Measurements from ENCODE around the gene LAIR1.
"Not testable (repeated sequence)": the region's sequence is repeated elsewhere in the genome, so short reads cannot be mapped to it uniquely, and the experiment has no call there.

LAIR1 gene, protein sequence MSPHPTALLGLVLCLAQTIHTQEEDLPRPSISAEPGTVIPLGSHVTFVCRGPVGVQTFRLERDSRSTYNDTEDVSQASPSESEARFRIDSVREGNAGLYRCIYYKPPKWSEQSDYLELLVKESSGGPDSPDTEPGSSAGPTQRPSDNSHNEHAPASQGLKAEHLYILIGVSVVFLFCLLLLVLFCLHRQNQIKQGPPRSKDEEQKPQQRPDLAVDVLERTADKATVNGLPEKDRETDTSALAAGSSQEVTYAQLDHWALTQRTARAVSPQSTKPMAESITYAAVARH

DNA sequence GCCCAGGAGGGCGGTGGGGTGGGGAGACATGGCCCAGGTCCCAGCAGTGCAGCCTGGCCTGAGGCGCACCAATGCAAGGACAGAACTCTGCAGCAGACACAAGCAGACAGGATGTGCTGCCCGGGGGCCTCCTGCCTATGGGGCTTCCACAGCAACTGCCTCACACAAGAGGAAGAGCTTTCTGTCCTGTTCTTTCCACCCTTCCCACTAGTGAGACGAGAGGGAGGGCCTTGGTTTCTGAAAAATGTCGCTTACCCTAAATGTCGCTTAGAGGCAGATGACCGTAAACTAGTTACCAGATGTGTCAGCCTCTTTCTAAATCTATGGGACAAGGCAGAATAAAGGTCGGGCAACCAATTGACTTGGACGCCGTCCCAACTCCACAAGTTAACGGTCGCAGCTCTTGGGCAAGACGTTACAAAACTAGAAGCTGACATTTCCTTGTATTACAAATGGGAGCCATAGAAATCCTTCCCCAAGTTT lies at the start of gene LAIR1:
Gene LAIR1 (minus strand): TSS at position 157 of the 483 bp plus-strand sequence. CDS start 127 bp downstream, at position 30.
- no peak for DNase-seq

DNA sequence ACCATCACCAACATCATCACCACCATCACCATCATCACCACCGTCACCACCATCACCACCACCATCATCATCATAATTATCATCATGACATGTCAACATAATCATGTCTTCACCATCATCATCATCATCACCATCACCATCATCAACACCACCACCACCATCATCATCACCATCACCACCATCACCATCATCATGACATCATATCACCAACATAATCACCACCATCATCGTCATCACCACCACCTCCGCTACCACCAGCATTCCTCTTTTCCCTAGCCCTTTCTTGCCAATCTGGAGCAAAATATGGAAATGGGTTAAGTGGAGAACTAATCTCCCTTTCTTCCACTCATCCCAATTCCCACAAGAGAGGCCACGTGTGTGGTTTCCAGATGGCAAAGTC lies 49.4 kb upstream of the LAIR1 start:
- DNase-seq: no peak

DNA sequence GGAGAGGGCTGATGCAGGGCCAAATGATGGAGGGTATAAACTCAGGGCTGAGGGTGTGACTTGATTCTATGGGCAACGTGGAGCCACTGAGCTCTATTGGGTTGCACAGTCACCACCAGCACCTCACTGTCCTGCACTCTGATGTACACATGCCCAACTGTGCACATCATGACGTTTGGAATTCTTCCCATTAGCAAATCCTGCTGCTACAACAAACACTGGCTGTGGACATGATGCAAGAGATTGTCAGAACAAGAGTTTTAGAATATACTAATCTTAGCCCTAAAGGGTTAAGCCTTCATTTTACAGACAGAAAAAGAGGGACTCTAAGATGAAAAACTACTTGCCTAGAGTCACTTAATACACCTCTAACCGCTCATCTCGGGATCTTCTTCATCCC lies 48.1 kb upstream of the LAIR1 start:
- no peak for DNase-seq

DNA sequence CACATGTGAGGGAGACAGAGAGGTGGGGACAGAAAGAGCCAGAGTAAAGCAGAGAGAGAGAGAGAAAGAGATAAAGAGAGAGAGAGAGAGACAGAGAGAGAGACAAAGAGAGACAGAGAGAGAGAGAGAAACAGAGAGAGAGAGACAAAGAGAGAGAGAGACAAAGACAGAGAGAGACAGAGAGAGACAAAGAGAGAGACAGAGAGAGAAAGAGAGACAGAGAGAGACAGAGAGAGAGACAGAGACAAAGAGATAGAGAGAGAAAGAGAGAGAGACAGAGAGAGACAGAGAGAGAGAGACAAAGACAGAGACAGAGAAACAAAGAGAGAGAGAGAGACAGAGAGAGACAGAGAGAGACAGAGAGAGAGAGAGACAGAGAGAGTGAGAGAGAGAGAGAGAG lies 46.3 kb upstream of the LAIR1 start:
- no peak for DNase-seq

DNA sequence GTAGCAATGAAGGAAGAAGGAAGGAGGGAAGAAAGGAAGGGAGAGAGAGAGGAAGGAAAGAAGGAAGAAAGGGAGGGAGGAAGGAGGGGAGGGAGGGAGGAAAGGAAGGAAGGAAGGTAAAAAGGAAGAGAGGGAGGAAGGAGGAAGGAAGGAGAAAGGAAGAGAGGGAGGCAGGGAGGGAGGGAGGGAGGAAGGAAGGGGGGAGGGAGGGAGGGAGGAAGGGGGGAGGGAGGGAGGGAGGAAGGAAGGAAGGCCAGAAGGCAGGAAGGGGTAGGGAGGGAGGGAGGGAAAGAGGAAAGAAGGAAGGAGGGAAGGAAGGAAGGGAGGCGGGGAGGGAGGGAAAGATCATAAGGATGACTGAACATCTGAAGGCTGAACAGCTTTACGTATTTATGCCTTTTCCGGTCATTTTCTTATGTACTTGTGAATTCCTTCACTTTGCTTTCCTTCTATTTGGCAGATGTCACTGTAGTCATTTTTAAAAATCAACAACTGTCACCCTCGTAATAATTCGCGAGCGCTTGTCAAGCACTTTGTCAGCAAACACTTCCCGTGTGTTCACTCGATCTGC lies 43.8 kb upstream of the LAIR1 start:
- DNase-seq: no peak

DNA sequence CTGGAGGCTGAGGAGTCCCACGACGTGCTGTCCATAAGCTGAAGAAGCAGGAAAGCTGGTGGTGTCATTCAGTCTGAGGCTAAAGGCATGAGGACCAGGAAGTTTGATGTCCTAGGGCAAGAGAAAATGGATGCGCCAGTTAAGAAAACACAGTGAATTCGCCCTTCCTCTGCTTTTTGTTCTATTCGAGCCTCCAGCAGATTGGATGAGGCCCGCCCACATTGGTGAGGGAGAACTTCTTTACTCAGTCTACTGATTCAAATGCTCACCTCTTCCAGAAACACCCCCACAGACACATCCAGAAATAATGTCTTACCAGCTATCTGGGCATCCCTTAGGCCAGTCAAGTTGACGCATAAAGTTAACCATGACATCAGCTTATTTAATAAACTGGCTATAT lies 43.0 kb upstream of the LAIR1 start:
- DNase-seq: no peak

DNA sequence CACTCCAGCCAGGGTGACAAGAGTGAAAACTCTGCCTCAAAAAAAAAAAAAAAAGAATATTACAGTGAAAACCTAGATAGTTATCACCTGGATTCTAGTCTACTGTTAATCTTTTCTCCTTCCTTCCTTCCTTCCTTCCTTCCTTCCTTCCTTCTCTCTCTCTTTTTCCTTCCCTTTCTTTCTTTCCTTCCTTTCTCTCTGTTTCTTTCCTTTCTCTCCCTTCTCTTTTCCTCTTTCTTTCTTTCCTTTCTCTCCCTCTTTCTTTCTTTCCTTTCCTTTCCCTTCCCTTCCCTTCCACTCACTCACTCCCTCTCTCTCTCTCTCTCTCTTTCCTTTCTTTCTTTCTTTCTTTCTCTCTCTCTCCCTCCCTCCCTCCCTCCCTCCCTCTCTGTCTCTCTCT lies 40.9 kb upstream of the LAIR1 start:
- DNase-seq: no peak

DNA sequence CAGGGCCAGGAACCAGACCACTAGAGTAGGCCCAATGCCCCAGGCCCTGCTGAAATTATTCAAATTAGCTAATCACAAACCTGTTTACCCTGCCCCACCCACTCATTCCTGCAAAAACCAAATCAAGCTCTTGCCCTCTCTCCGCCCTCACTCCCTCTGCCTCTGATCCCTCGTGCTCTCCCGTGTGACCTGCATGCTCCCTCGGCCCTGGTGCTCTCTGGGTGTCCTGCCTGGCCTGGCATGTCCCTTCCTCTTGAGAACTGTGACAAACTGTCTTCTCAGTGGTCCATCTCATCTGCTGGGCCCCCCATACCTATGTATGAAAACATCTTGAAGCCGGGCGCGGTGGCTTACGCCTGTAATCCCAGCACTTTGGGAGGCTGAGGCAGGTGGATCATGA lies 38.3 kb upstream of the LAIR1 start:
- no peak for DNase-seq

DNA sequence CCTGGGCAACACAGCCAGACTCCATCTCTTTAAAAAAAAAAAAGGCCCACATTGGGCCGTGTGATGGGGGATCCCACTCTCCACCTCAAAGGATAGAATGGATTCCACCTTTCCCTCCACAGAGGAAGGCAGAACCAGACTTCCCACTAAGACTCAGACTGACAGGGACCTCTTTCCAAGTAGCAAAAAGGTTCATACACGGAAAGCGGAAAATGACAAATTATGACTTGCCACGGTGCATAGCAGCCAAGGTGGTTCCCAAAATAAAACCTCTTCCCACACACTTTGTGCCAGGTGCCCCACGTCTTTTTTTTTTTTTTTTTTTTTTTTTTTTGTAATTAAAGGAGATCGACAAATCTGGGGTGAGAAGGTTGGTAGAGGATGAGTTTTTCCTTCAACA lies 36.2 kb upstream of the LAIR1 start:
- no peak for DNase-seq

DNA sequence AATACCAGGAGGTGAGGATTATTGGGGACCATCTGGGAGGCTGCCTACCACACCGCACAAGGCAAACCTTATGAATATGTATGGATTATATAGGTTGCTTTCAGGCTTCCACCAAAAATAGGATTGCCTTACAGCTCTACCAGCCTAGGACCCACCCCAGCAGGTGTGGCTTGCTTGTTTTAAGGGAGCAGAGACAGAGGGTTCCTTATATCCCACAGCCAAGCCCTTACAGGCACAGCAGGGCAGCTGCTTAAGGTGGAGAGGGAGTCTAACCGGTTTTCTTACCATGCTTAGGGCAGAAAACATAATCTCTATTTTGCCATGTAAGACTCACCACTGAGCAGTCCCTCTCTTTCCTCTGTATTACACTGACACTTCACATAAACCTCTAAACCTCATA lies 34.5 kb upstream of the LAIR1 start:
- DNase-seq: no peak

DNA sequence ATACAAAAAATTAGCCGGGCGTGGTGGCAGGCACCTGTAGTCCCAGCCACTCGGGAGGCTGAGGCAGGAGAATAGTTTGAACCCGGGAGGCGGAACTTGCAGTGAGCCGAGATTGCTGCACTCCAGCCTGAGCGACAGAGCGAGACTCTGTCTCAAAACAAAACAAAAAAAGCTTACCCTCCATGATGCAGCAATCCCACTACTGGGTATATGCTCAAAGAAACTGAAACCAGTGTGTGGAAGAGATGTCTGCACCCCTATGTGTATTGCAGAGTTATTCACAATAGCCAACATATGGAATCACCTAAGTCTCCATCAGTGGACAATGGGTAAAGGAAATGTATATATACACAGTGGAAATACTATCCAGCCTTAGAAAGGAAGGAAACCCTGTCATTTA lies 31.0 kb upstream of the LAIR1 start:
- DNase-seq: no peak

DNA sequence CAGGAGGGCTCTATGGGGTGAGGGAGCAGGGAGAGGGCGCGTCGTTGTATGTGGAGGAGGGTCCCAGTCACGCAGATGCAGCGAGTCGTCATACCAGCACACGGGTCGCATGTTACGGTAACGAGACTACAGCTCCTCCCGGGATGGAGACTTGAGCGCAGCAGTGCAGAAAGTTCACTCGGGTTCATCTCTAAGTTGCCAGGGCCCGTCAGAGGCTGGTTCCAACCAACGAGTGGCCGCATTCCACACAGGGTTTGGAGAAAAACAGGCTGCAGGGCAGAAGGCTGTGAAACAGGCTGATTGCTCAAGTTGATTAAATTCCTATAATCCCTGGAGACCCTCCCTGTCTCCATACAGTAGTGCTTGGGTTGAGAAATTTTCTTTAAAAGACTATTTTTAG lies 28.6 kb upstream of the LAIR1 start:
- no peak for DNase-seq

DNA sequence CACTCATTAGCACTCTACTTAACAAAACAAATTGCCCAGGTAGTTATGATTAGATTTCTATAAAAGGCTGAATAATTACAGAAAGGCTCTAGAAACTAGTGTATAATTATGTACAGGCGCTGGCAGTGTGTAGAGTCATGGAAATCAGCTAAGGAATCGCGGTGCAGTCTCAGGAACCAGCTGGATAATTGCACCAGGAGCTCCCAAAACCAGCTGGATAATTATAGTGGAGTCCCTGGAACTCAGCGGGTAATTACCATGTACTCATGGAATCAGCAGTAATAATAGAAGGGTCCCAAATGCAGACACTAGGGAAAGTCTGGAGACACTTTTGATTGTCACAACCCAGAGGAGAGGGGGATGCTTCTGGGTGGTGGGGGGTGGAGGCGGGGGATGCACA lies 27.4 kb upstream of the LAIR1 start:
- DNase-seq: no peak

DNA sequence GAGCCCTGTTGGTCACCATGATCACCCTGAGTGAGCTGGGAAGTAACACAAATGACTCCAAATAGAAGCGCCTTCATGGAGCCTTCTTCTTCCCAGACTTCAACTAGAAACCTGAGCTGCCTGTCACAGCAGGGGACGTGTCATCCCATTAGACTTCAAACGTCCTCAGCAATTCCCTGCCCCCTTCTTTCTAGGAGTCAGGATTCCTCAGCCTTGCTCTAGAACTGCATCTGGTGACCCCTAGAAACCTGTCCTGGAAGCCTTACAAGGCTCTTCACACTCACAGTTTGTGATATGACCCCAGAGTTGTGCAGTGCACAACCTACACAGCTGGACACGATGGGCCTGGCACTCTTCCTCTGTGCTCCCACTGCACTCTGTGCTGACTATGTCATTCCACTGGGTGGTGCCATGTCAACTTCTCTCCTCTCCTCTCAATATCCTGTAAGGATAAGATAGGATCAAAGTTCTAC lies 26.9 kb upstream of the LAIR1 start:
- DNase-seq: no peak

DNA sequence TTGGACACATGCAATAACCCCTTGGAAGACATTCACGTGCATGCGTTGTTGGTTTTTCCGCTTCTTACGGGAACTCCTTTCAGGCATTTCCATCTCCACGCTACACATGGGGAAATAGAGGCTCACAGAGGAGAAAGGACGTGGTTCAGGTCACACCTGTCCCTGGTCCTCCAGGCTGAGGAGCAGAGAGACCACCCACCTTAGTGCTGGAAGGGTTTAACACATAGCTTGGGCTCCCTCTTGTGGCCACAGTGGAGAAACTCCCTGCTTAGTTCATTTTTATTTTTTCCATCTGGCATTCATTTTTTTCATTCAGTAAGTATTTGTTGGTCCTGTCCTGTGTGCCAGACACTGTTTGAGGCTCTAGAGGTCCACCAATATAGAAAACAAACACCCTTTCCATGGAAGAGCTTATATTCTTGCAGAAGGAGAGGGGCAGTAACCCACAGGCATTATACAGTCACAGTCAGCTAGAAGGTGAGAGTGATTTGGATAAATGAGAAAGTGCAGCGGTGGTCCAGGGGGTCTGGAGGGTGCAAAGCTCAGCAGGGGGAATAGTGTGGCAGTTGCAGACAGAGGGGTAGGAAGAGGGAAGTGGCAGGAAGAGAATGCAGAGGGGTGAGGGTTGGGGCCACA lies 26.3 kb upstream of the LAIR1 start:
- no peak for DNase-seq

DNA sequence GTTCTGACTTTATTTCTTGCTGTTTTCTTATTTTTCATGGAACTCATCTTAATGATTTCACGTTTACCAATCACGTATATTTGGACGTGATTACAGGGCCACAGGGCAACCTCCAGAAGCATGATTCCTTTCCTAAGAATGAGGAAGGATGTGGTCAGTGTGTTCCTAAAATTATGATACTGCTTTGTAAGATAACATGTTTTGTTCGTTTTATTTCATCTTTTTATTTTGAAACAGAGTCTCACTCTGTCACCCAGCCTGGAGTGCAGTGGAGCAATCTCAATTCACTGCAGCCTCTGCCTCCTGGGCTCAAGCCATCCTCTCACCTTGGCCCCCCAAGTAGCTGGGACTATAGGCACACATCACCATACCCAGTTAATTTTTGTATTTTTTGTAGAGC lies 24.8 kb upstream of the LAIR1 start:
- no peak for DNase-seq

DNA sequence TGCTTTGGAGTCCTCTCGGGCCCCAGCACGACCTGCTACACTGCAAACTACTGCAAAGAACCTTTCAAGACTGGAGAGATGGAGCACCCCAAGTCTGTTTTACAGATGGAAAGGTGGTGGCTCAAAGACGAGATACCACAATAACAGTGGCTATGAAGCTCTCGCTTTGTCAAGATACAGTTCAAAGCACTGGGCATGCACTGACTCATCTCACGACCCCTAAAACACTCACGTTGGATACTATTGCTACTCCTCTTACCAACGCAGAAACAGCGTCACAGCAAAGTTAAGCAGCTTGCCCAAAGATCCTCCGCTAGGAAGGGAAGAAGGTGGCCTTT lies 24.0 kb upstream of the LAIR1 start:
- no peak for DNase-seq

DNA sequence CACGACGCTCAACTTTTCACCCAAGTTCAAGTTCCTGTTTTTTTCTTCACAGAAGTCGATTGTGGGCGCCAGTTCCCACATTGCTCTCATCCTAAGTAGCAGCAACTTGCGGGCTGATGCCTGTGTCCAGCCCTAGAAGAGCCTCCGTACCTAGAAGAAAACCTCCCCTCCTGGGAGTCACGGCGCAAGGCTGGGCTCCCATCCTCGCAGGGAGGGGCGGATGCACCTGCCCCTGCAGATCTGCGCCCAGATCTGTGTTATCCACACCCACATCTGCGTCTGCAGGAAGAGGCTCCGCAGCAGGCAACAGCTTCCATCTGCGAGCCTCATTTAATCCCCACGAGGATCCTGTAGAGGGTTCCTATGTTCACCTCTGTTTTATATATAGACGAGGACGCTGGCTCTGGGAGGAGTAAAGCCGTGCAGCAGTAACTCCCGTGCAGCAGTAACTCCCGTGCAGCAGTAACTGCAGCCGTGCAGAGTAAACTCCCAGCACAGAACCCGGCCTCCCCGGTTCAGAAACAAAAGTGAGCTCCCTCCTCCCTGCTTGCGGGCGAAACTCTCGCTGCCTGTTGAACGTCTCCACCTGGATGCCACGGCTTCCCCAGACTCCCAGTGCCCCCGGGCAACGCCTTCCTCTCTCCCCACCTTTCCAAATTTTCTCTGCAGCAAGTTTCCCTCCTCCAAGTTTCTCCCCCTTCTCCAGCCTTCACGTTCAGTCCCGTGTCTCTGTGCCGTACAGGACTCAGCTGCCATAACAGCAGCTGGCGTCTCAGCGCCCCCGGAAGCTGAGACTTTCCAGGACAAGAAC lies 23.5 kb upstream of the LAIR1 start:
- no peak for DNase-seq

DNA sequence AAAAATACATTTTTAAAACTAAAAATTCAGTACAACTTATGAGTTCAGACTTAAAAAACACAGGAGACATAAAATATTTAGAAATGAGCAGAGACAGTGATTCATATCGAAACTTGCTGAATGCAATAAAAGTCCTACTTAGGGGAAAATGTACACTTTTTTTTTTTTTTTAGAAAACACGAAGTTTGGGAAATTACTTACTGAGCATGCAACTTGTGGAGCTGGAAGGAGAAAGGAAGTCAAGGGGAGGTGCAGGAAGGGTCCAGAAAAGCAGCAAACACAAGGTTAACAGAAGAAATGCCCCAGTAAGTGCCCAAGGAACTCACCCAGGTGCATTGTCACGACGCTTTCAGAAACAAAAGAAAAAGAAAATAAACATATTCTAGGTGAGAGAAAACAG lies 18.6 kb upstream of the LAIR1 start:
- DNase-seq: no peak

DNA sequence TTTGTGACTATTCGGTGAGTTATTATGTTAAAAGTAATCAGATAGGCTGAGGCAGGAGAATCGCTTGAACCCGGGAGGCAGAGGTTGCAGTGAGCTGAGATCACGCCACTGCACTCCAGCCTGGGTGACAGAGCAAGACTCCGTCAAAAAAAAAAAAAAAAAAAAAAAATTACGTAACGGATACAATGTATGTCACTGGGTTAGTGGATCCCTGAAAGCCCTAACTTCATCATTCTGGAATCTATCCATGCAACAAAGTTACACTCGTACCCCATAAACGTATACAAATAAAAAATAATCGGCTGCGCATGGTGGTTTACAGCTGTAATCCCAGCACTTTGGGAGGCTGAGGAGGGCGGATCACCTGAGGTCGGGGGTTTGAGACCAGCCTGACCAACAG lies 17.3 kb upstream of the LAIR1 start:
- DNase-seq: not testable (repeated sequence)

DNA sequence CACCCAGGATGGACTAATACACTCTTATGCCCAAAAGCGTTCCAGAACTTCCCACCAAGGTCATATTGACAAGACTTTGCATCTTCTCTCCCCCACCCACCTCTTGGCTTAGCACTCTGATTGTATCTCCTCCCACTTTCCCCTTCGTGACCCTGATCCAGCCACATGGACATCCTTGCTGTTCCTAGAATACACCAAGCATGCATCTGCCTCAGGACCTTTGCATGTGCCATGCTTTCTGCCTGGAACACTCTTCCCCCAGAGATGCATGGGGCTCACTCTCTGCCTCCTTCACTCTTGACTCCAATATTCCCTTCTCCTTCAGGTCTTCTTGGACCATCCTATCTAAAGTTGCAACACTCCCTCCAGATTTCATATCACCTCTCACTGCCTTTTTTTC lies 16.2 kb upstream of the LAIR1 start:
- no peak for DNase-seq

DNA sequence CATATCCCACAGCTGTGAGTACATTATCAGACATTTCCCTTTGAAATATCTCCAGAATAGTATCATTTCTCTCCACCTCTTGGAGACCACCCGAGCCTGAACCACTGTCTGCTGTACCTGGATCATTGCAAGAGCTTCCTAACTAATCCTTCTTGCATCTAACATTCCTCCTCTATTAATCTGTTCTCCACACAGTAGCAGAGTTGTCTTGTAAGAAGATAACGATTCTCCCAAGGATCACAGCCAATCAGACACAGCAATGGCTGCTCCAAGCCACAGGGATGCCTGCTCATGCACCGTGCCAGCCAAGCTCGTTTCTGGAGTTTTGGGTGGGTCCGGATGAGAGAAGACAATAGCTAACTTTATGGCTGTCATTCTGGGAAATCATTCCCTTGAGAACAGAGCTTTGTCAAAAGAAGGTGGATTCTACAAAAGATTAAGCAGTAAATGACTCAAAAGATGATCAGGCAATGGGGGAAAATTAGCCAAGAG lies 14.5 kb upstream of the LAIR1 start:
- no peak for DNase-seq

DNA sequence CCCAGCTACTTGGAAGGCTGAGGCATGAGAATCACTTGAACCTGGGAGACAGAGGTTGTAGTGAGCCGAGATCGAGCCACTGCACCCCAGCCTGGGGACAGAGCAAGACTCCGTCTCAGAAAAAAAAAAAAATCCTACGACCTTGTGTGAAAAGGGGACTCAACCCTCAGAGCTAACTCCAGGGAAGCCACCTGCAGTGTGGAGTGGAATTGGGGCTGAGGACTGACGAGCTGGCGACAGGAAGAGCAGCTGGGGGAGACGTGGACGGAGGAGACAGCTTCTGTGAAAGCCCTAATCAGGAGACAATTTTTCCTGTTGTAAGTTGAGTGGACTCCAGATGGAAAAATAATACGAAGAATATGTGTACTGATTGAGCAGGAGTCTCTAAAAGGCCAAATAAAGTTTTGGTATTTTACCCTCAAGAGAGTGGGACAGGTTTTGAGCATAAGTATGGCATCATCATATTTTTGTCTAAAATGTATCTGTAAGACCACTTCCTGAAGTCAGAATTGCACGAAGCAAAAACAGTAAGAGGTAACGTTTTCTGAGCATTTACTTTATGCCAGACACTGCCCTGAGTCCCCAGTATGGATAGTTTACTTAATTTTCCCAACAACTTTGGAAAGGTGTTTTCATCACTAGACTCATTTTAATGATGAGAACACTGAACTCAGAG lies 12.0 kb upstream of the LAIR1 start:
- no peak for DNase-seq
